GM23248 (cell line): ENCODE data around the gene FOXD4L6.
"Not testable (repeated sequence)": the region's sequence is repeated elsewhere in the genome, so short reads cannot be mapped to it uniquely, and the experiment has no call there.

Source experiments
- EZH2 ChIP-seq: fragments of 200-600 bp; sonication (generic); IDR thresholded peaks from 2 replicates; pipeline ENCODE4 v1.6.1; 2018; ENCODE audit warnings: antibody characterized with exemption, mild to moderate bottlenecking; ENCODE audit not compliant: insufficient read depth, poor library complexity, severe bottlenecking
- EZH2phosphoT487 ChIP-seq: fragments of 200-600 bp; sonication (generic); IDR thresholded peaks from 2 replicates; pipeline ENCODE4 v1.6.1; 2018; ENCODE audit warnings: antibody characterized with exemption, moderate library complexity, mild to moderate bottlenecking, low read depth; ENCODE audit not compliant: insufficient read depth

DNA sequence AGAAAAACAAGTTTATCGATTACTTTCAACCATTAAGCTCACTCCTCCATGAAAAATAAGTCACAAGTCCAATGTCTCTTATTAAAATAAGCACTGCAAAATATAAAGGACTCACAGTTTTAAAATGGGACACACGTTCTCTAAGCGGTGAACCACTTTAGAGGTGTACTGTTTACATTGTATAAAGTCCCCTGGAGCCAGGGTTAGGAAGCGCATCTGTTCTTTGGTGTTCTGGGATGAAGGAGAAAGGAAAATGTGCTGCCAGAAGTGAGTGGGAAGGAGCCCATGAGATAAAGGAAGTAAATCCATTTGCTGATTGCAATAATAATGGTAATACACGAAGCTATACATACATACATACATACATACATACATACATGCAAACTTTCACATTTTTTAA lies 40.6 kb downstream of the FOXD4L6 start:
- not testable (repeated sequence) for TF ChIP-seq EZH2, EZH2phosphoT487
